ENCODE measurements around the gene ANAPC10. TPM values are rescaled to one million over a fixed set of nuclear protein-coding genes. Genes with fewer than 3 reads are reported as not detected.

The ANAPC10 gene
- total RNA-seq, 4 donors from 2014 or later: 11.7 to 75.9 (median 18.9) TPM

- no peak for TF ChIP-seq POLR2A (IDR thresholded peaks at IDR 0.05)
- no peak for TF ChIP-seq CTCF (IDR thresholded peaks at IDR 0.05)
- no peaks in the 10 kb centered on the region for H3K36me3 ChIP-seq
- no peak for DNase-seq
- H3K27ac ChIP-seq: no peak overlapping the region
- H3K4me3 ChIP-seq: no peak overlapping the region
- no peaks in the 10 kb centered on the region for H3K27me3 ChIP-seq
- no peaks in the 10 kb centered on the region for H3K9me3 ChIP-seq
- no peaks in the 10 kb centered on the region for H3K4me1 ChIP-seq
Measured at GRCh38 chr4:145071560-145071959, 26.4 kb downstream of the ANAPC10 start.

- no peaks in the 10 kb centered on the region for H3K36me3 ChIP-seq
- H3K4me1 ChIP-seq: no peaks in the 10 kb centered on the region
- H3K4me3 ChIP-seq: no peak overlapping the region
- H3K9me3 ChIP-seq: no peaks in the 10 kb centered on the region
- DNase-seq: no peak
- no peak overlapping the region for H3K27ac ChIP-seq
- TF ChIP-seq CTCF (IDR thresholded peaks at IDR 0.05): no peak
- no peaks in the 10 kb centered on the region for H3K27me3 ChIP-seq
Measured at GRCh38 chr4:145069361-145069760, 28.6 kb downstream of the ANAPC10 start.

GRCh38 chr4:145066063-145066501, 31.9 kb downstream of the ANAPC10 start:
- Histone ChIP-seq H3K4me1 (no peaks in the 10 kb centered on the region), H3K4me3 (peak overlapping the region in 1 of 4 donors; percentile 3), H3K27ac (peak overlapping the region in 2 of 4 donors; percentile 7 to 48), H3K36me3 (no peaks in the 10 kb centered on the region), H3K27me3 (no peaks in the 10 kb centered on the region), H3K9me3 (no peaks in the 10 kb centered on the region)
- TF ChIP-seq POLR2A (IDR thresholded peaks at IDR 0.05) (no peak), CTCF (IDR thresholded peaks at IDR 0.05) (no peak)
- no peak for DNase-seq

- no peak for DNase-seq
Measured at GRCh38 chr4:145061318-145061920, 36.6 kb downstream of the ANAPC10 start.

GRCh38 chr4:145058256-145058655, 39.7 kb downstream of the ANAPC10 start:
- no peak for TF ChIP-seq POLR2A (IDR thresholded peaks at IDR 0.05)
- no peak for TF ChIP-seq CTCF (IDR thresholded peaks at IDR 0.05)

More at GRCh38 chr4:145061318-145061920, 36.6 kb downstream of the ANAPC10 start:
- no peaks in the 10 kb centered on the region for H3K4me1 ChIP-seq
- no peak overlapping the region for H3K27ac ChIP-seq
- no peaks in the 10 kb centered on the region for H3K36me3 ChIP-seq
- no peak overlapping the region for H3K4me3 ChIP-seq
- H3K9me3 ChIP-seq: no peaks in the 10 kb centered on the region
- TF ChIP-seq POLR2A (IDR thresholded peaks at IDR 0.05) (no peak), CTCF (IDR thresholded peaks at IDR 0.05) (peak in 5 of 6 experiments; percentile 26 to 68 (median 59))
- no peaks in the 10 kb centered on the region for H3K27me3 ChIP-seq

More at GRCh38 chr4:145058256-145058655, 39.7 kb downstream of the ANAPC10 start:
- H3K9me3 ChIP-seq: no peaks in the 10 kb centered on the region
- H3K36me3 ChIP-seq: no peaks in the 10 kb centered on the region
- H3K27me3 ChIP-seq: no peaks in the 10 kb centered on the region
- H3K4me1 ChIP-seq: no peaks in the 10 kb centered on the region
- DNase-seq: no peak
- no peak overlapping the region for H3K27ac ChIP-seq
- H3K4me3 ChIP-seq: no peak overlapping the region
